GM19455 (cell line): ENCODE data around the gene CERKL.

ENCODE experiments used
- ATAC-seq: cut with Tn5 transposase; IDR thresholded peaks from one replicate; pipeline ENCODE4 v1.9.1; 2021; ENCODE audit not compliant: unreplicated experiment

CERKL gene

DNA sequence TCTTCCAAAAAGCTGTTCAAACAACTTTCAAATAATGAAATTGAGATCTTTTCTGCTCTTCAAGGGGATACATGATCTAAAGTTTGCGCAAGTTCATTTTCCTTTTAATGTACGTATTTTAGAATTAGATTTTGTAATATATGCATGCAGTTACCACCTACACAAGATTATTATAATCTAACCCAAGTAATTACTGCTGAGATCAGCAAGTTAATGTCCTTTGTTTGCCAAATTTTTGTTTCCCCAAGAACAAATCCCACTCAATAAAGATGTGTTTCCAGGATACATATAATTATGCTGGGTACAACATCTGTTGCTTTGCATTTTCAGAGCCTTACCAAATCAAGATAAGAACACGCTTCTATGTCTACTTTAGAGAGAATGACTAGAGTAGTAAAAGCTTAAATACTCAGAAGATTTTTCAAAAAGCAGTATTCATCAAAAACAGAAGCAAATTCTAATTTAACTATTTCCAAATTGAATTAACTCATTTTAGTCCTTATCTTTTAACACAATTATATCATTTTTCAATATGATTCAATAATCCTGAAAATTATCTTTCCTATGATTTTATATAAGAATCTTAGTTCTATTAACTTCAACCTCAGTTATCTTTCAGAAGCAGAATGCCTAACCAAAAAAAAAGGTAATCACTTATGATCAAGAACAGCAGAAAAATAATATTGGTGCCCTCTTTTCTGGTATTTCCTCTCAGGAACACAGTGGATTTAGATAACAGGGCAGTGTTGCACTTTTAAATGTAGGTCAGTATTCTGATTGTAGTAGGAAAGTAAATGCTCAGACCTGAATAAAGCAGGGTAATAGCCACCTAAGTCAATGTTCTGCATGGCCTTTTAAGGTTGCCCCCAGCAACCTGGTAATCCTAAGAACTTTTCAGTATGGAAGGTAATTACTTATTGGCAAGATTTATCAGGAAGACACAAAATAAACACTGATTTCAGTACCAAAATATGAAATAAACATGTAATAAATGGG lies 28.0 kb downstream of the CERKL start:
- ATAC-seq: no peak

GRCh38 chr2:181627545-181627944 lies 29.4 kb downstream of the CERKL start:
- ATAC-seq: no peak

DNA sequence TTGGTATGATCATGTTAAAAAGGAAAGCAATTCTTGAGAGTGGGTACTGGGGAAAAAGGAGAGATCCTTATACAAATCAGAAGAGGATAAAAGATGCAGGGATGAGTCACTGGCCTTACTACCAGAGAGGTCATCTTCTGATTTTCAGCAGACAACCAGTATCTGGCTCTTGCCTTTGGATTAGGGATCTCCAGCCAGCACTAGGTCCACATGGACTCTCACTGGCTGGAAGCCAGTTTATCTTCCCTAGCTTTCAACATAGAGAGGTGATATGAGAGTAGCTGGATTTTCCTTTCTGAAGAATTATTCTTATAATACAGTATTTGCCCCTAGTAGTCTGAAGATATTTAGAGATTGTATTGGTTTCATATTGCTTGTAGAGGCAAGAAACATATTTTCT lies 30.2 kb downstream of the CERKL start:
- ATAC-seq: no peak

GRCh38 chr2:181623159-181623558 lies 33.7 kb downstream of the CERKL start:
- no peak for ATAC-seq

DNA sequence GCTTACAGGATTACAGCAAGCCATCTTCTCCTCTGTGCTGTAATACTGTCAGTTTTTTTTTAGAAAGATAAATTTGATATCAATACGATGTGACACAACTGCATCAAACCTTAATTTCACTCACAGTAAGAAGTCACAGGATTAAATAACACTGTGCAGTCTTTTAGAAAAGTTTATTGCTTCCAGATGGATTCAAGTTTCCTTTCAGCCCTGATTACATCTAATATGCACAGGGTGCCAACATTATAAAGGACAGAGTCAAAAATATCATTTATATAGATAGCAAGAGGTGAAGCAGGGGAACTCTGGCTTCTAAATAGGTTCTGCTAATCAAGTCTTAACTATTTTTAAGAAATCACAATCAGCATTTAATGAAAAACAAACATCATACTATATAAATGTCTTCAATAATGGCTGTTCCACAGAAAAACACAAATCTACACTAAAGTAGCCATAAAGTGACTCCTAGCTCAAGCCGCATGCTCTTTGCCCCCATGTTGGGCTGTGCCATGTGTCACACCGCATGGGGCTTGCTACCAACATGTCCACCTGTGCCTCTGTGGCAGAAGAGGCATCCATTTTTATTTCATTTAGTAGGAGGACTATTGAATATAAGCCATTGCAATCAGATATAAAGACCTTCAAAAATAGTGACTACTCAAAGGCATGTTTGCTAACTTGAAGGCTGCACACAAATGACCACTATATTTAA lies 35.0 kb downstream of the CERKL start:
- ATAC-seq: no peak

DNA sequence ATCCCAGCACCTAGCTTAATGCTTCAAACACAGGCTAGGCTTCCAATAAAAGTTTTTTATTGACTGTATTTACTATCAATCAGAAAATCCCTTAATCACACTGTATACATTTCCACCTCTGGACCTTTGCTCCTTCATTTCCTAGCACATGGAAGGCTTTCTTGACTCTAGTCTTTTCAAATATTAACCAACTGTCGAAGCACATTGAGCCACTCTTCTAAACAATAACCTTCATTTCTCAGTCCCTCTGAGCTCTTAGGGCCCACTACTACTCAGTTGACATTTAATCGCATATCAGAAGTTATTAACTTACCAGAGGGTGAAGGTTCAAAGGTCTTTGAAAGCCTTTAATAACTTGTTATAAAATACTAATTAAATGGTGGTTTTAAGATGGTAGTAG lies 37.4 kb downstream of the CERKL start:
- no peak for ATAC-seq

- ATAC-seq: no peak
These were observed 40.2 kb downstream of the CERKL start for GRCh38 chr2:181616715-181617114.

- ATAC-seq: no peak
These were observed 41.8 kb downstream of the CERKL start for GRCh38 chr2:181614874-181615638.

- no peak for ATAC-seq
These were observed 43.7 kb downstream of the CERKL start for GRCh38 chr2:181613241-181613640.

GRCh38 chr2:181607629-181608590 lies 49.0 kb downstream of the CERKL start:
- no peak for ATAC-seq

DNA sequence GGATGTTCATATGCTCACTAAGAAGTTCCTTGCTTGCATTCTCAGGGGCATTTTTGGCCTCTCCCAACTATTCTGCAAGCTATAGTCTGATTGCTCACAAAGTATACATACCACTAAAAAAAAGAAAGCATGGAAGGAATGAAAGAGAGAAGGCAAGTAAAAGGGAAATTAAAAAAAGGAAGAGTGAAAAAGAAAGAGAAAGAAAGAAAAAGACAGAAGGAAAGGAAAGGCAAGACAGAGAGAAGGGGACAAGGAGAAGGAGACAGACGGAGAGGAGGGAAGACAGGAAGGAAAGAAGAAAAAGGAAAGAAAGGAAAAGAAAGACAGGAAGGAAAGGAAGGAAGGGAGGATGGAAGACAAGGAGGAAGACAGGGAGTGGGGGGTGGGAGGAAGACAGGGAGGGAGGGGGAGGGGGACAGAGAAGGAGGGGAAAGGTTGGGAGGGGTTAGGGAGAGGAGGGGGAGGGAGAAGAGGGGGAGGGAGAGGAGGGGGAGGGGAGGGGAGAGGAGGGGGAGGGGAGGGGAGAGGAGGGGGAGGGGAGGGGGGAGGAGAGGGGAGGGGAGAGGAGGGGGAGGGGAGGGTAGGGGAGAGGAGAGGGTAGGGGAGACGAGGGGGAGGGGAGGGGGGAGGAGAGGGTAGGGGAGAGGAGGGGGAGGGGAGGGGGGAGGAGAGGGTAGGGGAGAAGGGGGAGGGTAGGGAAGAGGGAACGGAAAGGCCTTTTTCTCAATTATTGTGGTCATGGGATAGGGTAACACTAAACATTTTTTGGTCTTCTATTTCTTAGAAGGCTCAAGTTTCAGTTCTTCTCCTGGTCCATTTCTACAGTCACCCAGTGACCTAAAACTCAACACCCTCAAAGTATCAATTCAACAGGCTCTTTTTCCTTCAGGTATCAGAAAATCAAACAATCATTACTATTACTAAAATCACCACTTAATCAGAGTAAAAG lies 50.7 kb downstream of the CERKL start:
- no peak for ATAC-seq

GRCh38 chr2:181602017-181602416 lies 54.9 kb downstream of the CERKL start:
- no peak for ATAC-seq

DNA sequence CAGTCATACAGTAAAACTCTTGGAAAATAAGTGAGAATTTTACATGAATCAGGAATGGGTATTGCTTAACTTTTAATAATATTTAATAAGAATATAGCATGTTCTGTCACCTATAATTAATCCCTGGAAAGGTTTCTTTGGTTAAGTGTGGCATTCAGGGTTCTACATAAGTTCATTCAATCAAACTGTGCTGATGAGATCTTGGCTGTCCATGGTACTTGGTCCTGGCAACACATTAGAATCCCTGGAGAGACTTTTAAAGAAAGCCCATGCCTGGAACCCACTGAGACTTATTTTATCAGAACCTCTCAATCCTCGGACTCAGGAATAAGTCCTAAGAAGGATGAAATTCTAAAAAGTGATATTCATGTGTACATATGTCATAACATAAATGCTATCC lies 60.3 kb downstream of the CERKL start:
- ATAC-seq: no peak

DNA sequence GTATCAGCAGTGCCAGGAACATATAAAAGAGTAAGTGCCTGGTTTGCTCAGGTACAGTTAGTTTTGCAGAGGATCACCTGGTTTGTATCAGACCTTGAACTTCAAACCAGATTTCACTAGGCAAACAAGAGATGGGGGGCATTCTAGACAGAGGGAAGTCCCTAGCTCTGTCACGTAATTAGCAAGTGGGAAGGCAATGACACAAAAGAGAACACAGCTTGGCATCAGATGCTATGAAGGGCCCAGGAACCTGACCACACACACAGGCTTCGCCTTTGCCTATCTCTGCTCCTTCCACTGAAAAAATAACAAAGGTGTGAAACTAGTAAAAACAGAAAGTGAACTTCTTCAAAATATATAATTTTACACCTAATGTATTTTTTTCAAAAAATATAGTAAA lies 62.6 kb downstream of the CERKL start:
- ATAC-seq: no peak

GRCh38 chr2:181589779-181590178 lies 67.1 kb downstream of the CERKL start:
- ATAC-seq: no peak

DNA sequence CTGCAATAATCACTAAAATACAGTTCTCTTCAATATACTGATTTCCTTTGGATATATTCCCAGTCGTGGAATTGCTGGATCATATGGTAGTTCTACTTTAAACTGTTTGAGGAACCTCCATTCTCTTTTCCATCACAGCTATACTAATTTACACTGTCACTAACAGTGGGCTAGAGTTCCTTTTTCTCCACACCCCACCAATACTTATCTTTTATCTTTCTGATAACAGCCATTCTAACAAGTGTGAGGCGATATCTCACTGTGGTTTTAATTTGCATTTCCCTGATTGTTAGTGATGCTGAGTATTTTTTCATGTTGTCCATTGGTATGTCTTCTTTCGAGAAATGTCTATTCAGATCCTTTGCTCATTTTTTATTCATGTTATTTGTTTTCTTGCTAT lies 68.4 kb downstream of the CERKL start:
- no peak for ATAC-seq

GRCh38 chr2:181586569-181587081 lies 70.3 kb downstream of the CERKL start:
- ATAC-seq: peak; percentile 90

DNA sequence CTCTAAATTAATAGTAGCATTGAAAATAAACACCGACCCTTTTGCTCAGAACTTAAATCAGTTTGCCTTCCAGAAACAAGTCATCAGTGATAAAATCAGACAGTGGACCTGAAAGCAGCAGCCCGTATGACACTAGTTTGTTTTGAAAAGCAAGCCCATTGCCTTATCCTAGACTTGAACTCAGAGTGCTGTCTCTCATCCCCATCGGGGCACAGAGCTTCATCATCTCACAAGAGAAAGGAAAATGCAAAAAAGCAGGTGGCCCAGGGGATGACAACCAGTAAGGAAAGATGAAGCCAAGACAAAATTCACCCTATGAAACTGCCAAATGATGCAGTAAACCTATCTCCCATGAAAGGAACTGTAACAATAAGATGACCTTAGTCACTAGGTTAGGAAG lies 71.2 kb downstream of the CERKL start:
- no peak for ATAC-seq

DNA sequence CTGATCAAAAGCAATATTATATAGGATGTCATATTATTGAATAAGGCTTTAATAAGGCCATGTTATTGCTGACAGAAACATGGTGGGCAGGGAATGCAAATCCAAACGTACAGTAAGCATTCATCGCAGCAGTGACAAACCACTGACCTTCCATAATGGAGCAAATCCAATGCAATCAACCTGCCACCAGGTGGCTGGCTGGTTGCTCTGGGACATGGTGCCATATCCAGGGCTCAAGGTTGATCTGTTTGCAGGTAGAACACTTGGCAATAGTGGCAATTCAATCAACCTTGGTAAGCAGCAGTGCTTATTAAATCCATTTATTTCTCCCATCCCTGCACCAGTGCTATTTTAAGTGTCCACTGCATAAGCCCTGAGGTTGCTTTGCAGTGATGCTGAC lies 75.4 kb downstream of the CERKL start:
- no peak for ATAC-seq
